ENCODE measurements around the gene LSM12. TPM values are rescaled to one million over a fixed set of nuclear protein-coding genes. Genes with fewer than 3 reads are reported as not detected.

LSM12 gene
- polyA plus RNA-seq, 3 donors, result 24.7 to 65.8 (median 64.4) TPM

DNA sequence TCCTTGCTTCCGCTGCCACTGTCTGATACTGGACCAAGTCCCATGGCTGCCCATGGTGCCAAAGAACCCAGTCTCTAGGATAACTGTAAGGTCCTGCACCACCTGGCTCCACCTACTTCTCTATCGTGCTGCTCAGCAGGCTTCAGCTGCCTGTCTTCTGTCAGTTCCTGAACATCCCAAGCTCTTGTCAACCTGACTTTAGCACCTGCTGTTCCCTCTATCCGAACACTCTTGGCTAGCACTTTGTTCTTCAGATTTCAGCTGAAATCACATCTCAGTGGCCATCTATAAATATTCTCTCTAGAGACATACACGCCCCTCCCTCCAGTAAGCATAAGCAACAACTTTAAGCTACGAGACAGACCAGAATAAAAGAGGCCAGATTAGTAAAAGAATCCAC lies 36.7 kb downstream of the LSM12 start:
- DNase-seq, result no peak
- 94% methylated on average over 4 of the region's 5 CpGs for WGBS (ENCODE audit: insufficient coverage)
- intact Hi-C loops (cut with micrococcal nuclease), result no loop called here
- Mint-ChIP-seq H3K4me1 (no peaks in the 10 kb centered on the region), H3K9me3 (peaks cover 0 to 1% (median 0%) of the 10 kb centered on the region in 7 donors), H3K36me3 (peaks cover 46 to 53% of the 10 kb centered on the region in 2 donors), H3K4me3 (no peak overlapping the region), H3K27me3 (ENCODE audit: low read depth in 3 of 3) (peaks cover 0 to 2% (median 0%) of the 10 kb centered on the region in 3 donors), H3K27ac (peak overlapping the region in 2 of 7 donors; percentile 21 to 22)
- Histone ChIP-seq H3K4me2 (replicated peaks; ENCODE audit: extremely low read depth, low read length, poor library complexity, severe bottlenecking) (no peak overlapping the region), H3K4me1 (ENCODE audit: control insufficient read depth in 1 of 2, insufficient read depth in 2 of 2, low read length in 2 of 2) (peaks cover 0 to 6% of the 10 kb centered on the region in 2 donors), H3K79me2 (ENCODE audit: insufficient read depth, low read length) (no peaks in the 10 kb centered on the region), H3K27me3 (ENCODE audit: control insufficient read depth in 2 of 2, insufficient read depth in 2 of 2, low read length in 2 of 2) (no peaks in the 10 kb centered on the region), H2AFZ (ENCODE audit: insufficient read depth, low read depth, low read length, poor library complexity, severe bottlenecking) (no peak overlapping the region), H3K4me3 (replicated peaks in 1 of 3; ENCODE audit: low read depth in 2 of 3, low read length in 3 of 3) (no peak overlapping the region), H3K27ac (ENCODE audit: low read depth in 1 of 2, low read length in 2 of 2) (no peak overlapping the region), H3K9me3 (replicated peaks in 1 of 2; ENCODE audit: control insufficient read depth in 1 of 2, insufficient read depth in 1 of 2, low read length in 2 of 2) (no peaks in the 10 kb centered on the region), H3K36me3 (replicated peaks in 1 of 2; ENCODE audit: control insufficient read depth in 1 of 2, insufficient read depth in 2 of 2, low read length in 2 of 2) (peaks cover 22 to 63% of the 10 kb centered on the region in 2 donors), H4K20me1 (ENCODE audit: insufficient read depth, low read length) (no peaks in the 10 kb centered on the region), H3K9ac (ENCODE audit: insufficient read depth, low read length, poor library complexity, severe bottlenecking) (no peak overlapping the region)
- TF ChIP-seq, protein P1, sequence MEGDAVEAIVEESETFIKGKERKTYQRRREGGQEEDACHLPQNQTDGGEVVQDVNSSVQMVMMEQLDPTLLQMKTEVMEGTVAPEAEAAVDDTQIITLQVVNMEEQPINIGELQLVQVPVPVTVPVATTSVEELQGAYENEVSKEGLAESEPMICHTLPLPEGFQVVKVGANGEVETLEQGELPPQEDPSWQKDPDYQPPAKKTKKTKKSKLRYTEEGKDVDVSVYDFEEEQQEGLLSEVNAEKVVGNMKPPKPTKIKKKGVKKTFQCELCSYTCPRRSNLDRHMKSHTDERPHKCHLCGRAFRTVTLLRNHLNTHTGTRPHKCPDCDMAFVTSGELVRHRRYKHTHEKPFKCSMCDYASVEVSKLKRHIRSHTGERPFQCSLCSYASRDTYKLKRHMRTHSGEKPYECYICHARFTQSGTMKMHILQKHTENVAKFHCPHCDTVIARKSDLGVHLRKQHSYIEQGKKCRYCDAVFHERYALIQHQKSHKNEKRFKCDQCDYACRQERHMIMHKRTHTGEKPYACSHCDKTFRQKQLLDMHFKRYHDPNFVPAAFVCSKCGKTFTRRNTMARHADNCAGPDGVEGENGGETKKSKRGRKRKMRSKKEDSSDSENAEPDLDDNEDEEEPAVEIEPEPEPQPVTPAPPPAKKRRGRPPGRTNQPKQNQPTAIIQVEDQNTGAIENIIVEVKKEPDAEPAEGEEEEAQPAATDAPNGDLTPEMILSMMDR (IDR thresholded peaks at IDR 0.05), result no peak

DNA sequence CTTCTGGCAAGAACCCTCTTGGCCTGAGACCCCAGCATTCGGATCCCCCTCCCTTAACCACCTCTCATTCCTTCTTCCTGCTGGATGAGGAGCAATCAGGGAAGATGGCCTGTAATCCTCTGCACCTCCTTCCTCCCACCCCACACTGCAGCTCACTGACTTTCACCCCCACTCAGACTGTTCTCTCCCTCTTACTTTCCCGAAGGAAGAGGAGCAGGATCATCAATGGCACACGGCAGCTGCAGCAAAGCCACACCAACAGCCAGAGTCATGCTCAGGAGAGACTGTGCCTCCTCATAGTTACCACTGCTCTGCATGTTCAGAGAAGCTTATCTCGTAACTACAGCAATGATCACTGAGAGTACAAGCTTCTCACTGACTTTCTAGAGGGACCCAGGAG lies 41.6 kb downstream of the LSM12 start:
- peaks cover 40 to 44% of the 10 kb centered on the region in 2 donors for H3K36me3 Mint-ChIP-seq
- Histone ChIP-seq H3K4me1 (ENCODE audit: control insufficient read depth in 1 of 2, insufficient read depth in 2 of 2, low read length in 2 of 2) (no peaks in the 10 kb centered on the region), H3K27ac (ENCODE audit: low read depth in 1 of 2, low read length in 2 of 2) (no peak overlapping the region), H3K36me3 (replicated peaks in 1 of 2; ENCODE audit: control insufficient read depth in 1 of 2, insufficient read depth in 2 of 2, low read length in 2 of 2) (peaks cover 8 to 48% of the 10 kb centered on the region in 2 donors), H4K20me1 (ENCODE audit: insufficient read depth, low read length) (no peaks in the 10 kb centered on the region), H3K79me2 (ENCODE audit: insufficient read depth, low read length) (no peaks in the 10 kb centered on the region), H2AFZ (ENCODE audit: insufficient read depth, low read depth, low read length, poor library complexity, severe bottlenecking) (no peak overlapping the region), H3K9ac (ENCODE audit: insufficient read depth, low read length, poor library complexity, severe bottlenecking) (no peak overlapping the region), H3K27me3 (ENCODE audit: control insufficient read depth in 2 of 2, insufficient read depth in 2 of 2, low read length in 2 of 2) (no peaks in the 10 kb centered on the region), H3K9me3 (replicated peaks in 1 of 2; ENCODE audit: control insufficient read depth in 1 of 2, insufficient read depth in 1 of 2, low read length in 2 of 2) (no peaks in the 10 kb centered on the region), H3K4me2 (replicated peaks; ENCODE audit: extremely low read depth, low read length, poor library complexity, severe bottlenecking) (no peak overlapping the region), H3K4me3 (replicated peaks in 1 of 3; ENCODE audit: low read depth in 2 of 3, low read length in 3 of 3) (no peak overlapping the region)
- intact Hi-C loops (cut with micrococcal nuclease), result no loop called here
- no peaks in the 10 kb centered on the region for H3K4me1 Mint-ChIP-seq
- 96% methylated on average over 3 of the region's 4 CpGs for WGBS (ENCODE audit: insufficient coverage)
- H3K9me3 Mint-ChIP-seq, result no peaks in the 10 kb centered on the region
- H3K27ac Mint-ChIP-seq, result no peak overlapping the region
- TF ChIP-seq, protein P1 (IDR thresholded peaks at IDR 0.05), result no peak
- no peak for DNase-seq
- peaks cover 0 to 2% (median 0%) of the 10 kb centered on the region in 3 donors for H3K27me3 Mint-ChIP-seq (ENCODE audit: low read depth in 3 of 3)
- no peak overlapping the region for H3K4me3 Mint-ChIP-seq
